Activated CD8-positive, alpha-beta memory T cell treated with anti-CD3 and anti-CD28 coated beads for 1 hour (primary cell): ENCODE measurements around the gene DPY19L1.
"Not testable (repeated sequence)": the region's sequence is repeated elsewhere in the genome, so short reads cannot be mapped to it uniquely, and the experiment has no call there.

Experiments used
- DNase-seq, 2 donors: peaks; one replicate each; pipeline ENCODE4 v3.0.0-alpha.2; 2020; ENCODE audit warnings: low read depth in 1 of 2; ENCODE audit errors: extremely low read depth in 1 of 2

DPY19L1 gene

DNA sequence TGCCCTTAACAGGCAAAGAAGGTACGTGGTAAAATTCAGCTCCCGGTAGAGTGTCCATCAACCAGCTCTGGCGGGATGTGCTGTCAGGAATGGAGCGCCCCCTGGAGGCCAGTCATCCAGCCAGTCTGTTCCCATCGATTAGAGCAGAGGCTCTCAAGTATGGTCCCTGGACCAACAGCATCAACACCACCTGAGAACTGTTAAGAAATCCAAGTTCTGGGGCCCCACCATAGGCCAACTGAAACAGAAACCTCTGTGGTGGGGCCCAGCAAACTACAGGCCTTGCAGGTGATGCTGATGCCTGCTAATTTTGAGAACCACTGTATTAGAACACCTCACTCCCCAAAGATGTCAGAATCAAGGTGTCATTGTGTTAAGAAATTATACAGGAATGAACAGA is 109.2 kb downstream of the DPY19L1 start:
- peak in 1 of 2 donors; percentile 33 for DNase-seq

DNA sequence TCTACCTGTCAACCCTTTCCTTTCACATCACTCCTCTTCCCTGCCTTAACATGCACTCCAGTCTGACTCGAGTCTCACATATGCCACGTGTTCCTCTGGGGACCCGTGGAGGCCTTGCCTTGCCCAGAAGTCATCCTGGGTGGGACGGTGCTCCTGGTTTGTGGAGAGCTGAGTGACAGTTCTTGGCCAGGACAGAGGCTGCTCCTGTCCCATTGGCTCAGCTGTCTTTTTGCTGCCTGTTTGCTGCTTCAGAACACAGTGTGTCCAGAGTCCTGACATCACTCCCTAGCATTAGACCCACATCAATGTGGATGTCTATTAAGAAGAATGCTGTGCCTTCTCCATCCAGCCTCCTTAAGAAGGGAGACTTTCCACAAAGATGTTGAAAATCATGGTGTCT is 116.8 kb downstream of the DPY19L1 start:
- not testable (repeated sequence) for DNase-seq

DNA sequence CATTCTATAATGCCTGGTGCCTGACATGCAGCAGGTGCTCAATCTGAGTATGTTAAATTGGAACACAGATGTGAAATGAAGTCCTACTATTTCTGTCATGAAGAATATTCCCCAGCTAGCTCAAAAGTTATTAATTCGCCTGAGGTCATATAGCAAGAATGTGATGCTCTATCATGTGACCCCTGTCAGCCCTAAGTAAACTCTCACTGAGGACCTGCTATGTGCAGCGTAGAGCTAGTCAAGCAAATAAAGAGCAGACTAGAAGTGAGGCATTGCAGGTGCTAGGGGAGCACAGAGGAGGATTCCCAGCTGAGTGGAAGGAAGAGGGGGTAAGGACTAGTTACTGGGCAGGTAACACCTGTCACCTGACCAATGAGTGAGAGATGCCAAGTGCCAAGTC is 118.2 kb downstream of the DPY19L1 start:
- not testable (repeated sequence) for DNase-seq

DNA sequence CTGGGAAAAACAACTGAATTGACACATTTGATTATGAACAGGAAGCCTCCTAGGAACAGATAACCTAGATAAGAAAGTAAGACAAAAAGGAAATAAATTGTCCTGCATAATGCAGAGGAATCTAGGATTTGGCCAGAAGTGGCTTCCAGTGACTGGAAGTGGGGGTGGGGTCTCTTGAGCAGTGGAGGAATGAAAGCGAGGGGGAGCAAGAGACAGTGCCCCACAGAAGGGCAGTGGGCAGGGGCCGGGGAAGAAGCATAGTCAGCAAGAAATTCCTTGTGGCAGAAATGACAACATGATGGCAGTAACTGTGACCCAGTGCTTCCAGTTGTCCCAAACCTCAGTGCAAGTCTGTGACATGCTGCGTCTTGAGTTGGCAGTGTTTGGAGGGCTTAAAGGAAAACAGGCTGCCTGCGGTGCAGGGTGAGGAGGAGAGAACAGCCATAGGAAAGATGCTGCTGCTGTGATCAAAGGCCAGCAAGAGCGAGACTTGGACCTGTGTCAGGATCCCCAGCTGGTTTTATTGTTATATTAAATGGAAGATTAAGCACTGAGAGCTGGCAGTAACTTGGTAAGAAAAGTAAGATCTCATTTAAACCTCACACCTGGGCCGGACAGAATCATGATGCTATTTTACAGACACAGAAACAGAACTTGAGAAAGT is 119.0 kb downstream of the DPY19L1 start:
- DNase-seq = not testable (repeated sequence)

DNA sequence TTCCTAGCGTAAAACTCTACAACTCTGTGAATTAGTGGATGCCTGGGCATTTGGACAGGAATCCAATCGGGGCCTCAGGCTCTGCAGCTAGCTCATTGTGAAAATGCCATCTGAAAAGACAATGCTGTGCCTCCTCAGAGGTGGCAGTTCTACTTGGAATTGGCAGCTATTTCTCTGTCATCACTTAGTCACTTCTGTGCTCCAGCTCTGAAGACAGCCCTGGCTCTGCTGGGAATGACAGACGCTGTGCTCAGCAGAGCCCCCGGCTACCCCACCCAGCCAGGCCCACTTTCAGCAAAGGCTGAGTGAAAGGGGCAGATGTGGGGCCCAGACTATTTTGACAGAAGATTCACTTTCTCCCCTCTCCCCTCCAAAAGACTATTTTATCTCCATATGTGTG is 119.8 kb downstream of the DPY19L1 start:
- not testable (repeated sequence) for DNase-seq

DNA sequence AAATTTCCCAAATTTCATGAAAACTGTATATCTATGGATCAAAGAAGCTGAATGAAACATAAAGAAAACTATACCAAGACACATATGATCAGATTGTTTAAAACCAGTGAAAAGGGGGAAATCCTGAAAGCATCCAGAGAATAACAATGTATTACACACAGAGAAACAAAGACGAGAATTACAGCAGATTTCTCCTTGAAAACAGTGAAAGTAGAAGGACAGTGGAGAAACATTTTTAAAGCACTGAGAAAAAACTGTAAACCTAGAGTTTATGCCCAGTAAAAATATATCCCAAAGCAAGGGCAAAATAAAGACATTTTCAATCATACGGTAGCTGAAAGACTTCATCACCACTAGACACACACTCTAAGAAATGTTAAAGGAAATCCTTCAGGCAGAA is 121.0 kb downstream of the DPY19L1 start:
- DNase-seq = no peak

DNA sequence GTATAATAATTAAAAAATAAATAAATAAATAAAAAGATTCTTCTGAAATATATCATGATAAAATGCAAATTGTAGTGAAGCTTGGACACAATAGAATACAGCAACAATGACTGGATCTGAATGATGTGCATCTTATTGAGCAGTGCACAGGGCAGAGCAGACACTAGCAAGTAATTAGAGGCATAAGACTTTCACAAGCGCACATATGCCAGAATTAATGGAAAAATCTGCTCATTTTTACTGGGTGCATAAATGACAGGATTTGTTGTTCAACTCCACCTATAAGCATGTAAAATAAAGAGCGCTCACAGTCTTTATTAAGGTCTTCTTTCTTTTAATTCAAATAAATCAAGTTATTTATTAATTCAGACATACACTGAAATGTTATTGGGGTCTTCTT is 125.0 kb downstream of the DPY19L1 start:
- DNase-seq = no peak

DNA sequence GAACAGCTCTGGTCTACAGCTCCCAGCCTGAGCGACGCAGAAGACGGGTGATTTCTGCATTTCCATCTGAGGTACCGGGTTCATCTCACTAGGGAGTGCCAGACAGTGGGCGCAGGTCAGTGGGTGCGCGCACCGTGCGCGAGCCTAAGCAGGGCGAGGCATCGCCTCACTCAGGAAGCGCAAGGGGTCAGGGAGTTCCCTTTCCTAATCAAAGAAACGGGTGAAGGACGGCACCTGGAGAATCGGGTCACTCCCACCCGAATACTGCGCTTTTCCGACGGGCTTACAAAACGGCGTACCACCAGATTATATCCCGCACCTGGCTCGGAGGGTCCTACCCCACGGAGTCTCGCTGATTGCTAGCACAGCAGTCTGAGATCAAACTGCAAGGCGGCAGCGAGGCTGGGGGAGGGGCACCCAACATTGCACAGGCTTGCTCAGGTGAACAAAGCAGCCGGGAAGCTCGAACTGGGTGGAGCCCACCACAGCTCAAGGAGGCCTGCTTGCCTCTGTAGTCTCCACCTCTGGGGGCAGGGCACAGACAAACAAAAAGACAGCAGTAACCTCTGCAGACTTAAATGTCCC is 130.9 kb downstream of the DPY19L1 start:
- not testable (repeated sequence) for DNase-seq

DNA sequence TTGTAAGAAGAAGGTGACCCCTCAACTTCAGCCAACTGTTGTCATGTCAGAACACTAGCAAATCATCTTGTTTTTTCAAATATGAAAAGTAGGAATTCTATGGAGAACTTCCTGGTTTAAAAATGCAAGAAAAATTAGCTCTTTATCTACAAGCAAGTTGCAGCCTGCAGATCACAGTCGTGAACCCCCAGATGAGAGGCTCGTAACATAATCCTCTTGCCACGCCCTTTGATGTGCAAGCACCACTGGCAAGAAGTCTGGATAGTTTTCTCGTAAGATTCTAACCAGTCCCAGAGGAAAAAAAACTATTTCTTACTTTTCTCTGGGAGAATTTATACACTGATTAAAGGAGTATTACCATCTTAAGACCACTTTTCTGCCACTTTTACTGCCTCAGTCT is 132.3 kb downstream of the DPY19L1 start:
- DNase-seq = no peak

DNA sequence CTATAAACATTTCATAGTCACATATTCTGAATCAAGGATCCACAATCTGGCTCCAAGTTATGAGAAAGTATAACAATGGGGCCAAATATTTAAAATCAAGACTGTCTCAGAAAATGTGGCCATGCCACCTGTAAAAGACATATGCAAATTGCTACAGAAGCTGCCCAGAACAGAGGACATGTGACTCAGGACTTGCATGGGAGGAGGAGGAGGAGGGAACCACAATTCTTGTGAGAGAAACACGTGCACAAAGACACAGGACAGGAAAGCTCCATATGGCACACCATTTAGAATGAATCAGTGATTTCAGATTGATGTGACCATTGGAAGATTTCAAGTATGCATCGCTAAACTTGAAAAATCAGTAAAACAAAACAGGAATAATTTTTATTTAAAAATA is 133.4 kb downstream of the DPY19L1 start:
- DNase-seq = not testable (repeated sequence)

DNA sequence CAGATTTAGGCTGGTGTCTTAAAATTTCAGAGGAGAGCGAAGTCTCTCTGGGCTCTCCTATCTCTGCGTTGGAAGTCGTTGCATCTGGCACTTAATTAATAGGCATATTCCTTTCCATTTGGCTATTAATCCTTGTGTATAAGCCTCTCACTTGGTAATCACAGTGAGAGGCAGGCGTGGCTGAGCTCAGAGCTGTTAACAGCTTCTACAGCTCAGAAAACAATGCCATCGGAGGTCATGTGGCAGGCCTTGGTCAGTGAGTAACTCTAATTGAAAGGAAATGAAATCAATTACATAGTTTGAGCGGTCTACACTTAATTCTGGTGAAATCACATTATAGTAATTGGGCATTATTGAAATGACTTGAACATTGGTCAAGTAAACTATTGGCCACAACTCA is 135.1 kb downstream of the DPY19L1 start:
- no peak for DNase-seq

DNA sequence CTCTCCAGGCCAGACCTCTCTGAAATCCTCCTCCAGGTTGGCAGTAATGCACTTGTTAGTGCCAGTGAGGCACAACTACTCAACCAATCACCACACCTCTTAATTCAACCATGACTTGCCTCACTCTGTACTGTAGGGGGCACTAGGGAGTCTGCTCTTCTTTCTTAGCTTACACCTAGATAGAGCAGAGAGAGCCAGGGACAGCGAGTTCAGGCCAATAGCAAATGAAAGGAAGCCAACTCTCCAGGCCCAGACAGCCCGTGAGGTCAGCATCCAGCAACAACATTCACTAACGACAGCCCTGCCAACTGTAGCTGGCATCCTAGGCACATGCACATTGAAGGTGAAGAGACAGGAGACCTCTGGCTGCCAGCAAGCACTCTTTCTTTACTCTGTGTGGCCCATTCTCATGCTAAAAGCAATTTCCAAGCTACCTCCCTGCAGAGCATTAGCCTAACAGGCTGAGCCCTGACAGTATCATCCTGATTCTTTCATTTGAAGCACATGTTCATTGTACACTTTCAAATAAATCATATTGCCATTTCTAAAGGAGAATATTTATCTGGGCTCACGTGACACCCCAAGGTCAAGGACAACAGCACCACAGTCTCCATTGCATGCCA is 136.3 kb downstream of the DPY19L1 start:
- DNase-seq = no peak

DNA sequence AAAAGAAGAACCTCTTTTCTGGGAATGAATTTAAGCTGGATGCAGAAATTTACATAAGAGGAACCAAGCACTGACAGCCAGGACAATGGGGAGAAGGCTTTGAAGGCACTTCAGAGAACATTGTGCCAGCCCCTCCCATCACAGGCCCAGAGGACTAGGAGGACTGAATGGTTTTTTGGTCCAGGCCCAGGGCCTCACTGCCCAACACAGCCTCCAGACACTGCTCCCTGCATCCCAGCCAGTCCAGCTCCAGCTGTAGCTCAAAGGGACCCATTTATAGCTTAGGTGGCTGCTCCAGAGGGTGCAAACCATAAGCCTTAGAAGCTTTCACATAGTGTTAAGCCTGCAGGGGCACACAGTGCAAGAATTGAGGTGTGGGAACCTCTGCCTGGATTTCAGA is 142.1 kb downstream of the DPY19L1 start:
- no peak for DNase-seq

DNA sequence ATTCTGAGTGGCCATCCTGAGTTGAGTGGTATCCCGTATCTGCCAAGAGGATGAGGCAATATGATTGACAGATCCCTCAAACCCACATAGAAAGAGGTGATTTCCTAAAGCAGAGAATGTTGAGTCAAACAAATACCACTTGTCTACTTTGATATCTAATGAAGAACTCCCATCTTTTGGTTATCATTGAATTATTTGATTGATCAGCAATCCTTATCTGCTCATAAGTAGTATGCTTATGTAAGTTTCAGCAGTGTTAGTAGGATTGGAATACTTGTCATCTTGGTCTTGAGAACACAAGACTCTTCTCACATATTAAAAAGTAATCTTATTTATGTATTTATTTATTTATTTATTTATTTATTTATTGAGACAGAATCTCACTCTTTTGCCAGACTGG is 147.3 kb downstream of the DPY19L1 start:
- no peak for DNase-seq

DNA sequence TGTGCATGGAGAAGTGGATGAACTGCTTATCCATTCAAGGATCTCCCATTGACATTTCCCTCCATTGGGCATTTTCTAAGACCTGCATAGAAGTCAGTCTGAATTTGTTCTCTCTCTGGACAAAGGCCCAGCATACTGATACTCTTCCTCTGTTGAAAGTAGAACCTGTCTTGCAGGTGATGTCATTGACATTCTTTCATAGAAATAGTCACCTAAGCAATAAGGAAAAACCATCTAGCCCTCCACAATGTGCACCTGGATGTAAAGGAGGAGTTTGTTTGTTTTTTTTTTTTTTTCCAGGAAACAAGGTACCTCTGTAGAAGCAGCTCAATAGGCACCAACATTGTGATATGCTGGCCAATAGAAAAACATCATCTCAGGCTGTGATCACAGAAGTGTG is 150.4 kb downstream of the DPY19L1 start:
- no peak for DNase-seq

DNA sequence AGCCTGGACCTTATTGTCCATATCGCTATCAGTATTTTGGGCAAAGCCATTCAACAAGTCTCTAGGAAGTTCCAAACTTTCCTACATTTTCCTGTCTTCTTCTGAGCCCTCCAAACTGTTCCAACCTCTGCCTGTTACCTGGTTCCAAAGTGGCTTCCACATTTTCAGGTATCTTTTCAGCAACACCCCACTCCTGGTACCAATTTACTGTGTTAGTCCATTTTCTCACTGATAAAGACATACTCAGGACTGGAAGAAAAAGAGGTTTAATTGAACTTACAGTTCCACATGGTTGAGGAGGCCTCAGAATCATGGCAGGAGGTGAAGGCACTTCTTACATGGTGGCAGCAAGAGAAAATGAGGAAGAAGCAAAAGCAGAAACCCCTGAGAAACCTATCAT is 153.4 kb downstream of the DPY19L1 start:
- DNase-seq = not testable (repeated sequence)

DNA sequence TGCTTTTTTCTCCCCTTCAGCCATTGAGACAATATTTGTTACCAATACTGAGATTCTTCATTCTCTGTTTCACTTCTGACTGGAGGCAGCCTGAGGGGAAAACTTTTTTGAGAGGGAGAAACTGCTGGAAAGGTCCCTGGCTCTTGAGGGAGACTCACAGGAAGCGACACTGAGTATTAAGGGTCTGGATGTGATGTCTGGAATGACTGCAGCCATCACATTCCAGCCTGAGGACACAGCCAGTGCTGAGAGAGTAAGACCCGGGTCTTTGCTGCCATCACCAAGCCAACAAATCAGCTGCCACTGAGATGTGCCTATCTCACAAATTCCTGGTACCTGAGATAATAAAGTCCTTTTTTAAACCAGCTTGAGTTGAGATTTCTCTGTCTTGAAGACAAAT is 157.4 kb downstream of the DPY19L1 start:
- no peak for DNase-seq

DNA sequence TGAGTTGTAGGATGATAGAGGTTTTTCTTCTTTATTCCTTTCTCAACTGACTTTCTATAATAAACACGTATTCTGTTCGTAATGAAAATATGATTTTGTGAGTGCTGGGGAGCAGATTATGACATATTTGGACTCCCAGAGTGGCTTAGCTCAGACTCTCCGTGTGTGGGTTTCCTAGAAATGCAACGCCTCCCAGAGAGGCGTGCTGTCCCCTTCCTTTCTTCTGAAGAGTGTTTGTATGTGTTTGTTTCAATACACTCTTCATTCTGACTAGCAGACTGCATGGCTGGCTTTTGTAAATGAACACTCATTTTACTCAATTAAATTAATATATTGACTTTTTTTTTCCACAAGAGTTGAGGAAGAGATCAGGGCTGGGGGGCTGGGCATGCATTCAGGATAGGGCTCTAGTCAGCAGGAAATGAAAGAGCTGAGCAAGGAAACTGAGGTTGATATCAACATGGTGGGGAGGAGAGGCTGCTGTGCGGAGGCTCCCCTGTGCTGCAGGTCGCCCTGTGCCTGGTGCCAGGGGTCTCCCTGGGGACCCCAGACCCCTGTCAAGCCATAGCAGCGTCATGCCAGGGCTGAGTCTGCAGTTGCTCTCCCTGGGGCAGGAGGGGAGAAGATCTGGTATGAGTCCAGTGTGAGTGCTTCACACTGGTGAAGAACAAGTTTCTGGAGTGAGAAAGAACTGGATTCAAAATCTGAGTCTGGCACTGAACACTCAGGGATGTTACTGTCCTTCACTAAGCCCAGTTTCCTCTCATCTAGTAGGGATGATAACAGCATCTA is 158.1 kb downstream of the DPY19L1 start:
- not testable (repeated sequence) for DNase-seq
